GM12878 (cell line): Measurements from ENCODE around the gene TMEM170B.

Experiments used
- CHD4 ChIP-seq: fragments of 200-600 bp; sonication (generic); IDR thresholded peaks from 2 replicates; pipeline ENCODE4 v1.6.1; 2016; ENCODE audit warnings: mild to moderate bottlenecking
- CTCF ChIP-seq, 3 experiments: IDR thresholded peaks in 2 of 3; conservative IDR thresholded peaks in 1 of 3; 2 replicates each; pipeline ENCODE4 v1.5.1; 2011; ENCODE audit warnings: low read depth in 3 of 3, low read length in 3 of 3, mild to moderate bottlenecking in 3 of 3, control low read depth in 2 of 3, moderate library complexity in 2 of 3, inconsistent platforms in 1 of 3, mixed read lengths in 1 of 3; ENCODE audit not compliant: control insufficient read depth in 2 of 3, insufficient read depth in 1 of 3; ENCODE audit errors: extremely low read depth in 1 of 3
- ELK1 ChIP-seq: IDR thresholded peaks from 2 replicates; pipeline ENCODE4 v1.6.1; 2012; ENCODE audit warnings: low read depth, low read length, improper control_type of control experiment
- EZH2 ChIP-seq: IDR thresholded peaks from 2 replicates; pipeline ENCODE4 v1.6.1; 2012; ENCODE audit warnings: low read depth, mild to moderate bottlenecking, control low read depth, inconsistent platforms, low read length, borderline replicate concordance; ENCODE audit not compliant: control insufficient read depth
- KDM1A ChIP-seq: fragments of 200-600 bp; sonication (generic); IDR thresholded peaks from 2 replicates; pipeline ENCODE4 v1.6.1; 2016; ENCODE audit warnings: borderline replicate concordance
- MEF2A ChIP-seq: IDR thresholded peaks from 2 replicates; pipeline ENCODE4 v1.6.1; 2011; ENCODE audit warnings: low read depth, mild to moderate bottlenecking, low read length, moderate library complexity; ENCODE audit not compliant: insufficient read depth
- MYC ChIP-seq: IDR thresholded peaks from 2 replicates; pipeline ENCODE4 v1.6.1; 2011; ENCODE audit warnings: mild to moderate bottlenecking, low read length, moderate library complexity, inconsistent platforms; ENCODE audit not compliant: insufficient read depth, insufficient replicate concordance, insufficient read length, severe bottlenecking
- NR2C2 ChIP-seq: IDR thresholded peaks from 2 replicates; pipeline ENCODE4 v1.6.1; 2011; ENCODE audit warnings: borderline replicate concordance, low read depth; ENCODE audit not compliant: control insufficient read depth, insufficient read length
- PRDM15 ChIP-seq: fragments of 450-650 bp; formaldehyde crosslinking; IDR thresholded peaks from 2 replicates; pipeline ENCODE4 v1.4.0; 2020; ENCODE audit warnings: mild to moderate bottlenecking, moderate library complexity
- SMC3 ChIP-seq: IDR thresholded peaks from 2 replicates; pipeline ENCODE4 v1.6.1; 2011; ENCODE audit warnings: low read length, improper control_type of control experiment, borderline replicate concordance
- TARDBP ChIP-seq: IDR thresholded peaks from 2 replicates; pipeline ENCODE4 v1.6.1; 2016; ENCODE audit warnings: borderline replicate concordance
- USF1 ChIP-seq: IDR thresholded peaks from 2 replicates; pipeline ENCODE4 v1.6.1; 2011; ENCODE audit warnings: borderline replicate concordance, low read depth, mild to moderate bottlenecking, moderate library complexity, mixed read lengths, low read length; ENCODE audit not compliant: insufficient read depth; ENCODE audit errors: extremely low read length
- ZNF592 ChIP-seq: fragments of 450-650 bp; IDR thresholded peaks from 2 replicates; pipeline ENCODE4 v1.6.1; 2017; ENCODE audit warnings: mild to moderate bottlenecking, moderate library complexity
- TF ChIP-seq, protein P1 (sequence below): fragments of 450-650 bp; IDR thresholded peaks from 2 replicates; pipeline ENCODE4 v1.6.1; 2017; ENCODE audit warnings: mild to moderate bottlenecking

DNA sequence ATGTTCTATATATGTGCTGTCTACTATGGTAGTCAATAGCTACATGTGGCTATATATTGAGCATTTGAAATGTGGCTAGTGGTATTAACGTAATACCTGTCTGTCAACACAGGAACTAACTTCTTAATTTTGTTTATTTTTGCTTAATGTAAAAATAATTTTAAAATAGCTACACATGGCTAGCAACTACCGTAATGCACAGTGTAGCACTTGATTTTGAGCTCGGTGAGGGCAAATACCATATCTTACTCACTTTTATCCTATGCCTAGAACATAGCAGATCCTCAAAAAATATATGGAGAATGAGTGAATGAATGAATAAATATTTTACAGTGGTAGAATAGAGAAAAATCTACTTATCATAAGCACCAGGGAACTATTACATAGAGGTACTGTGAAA, 28.1 kb upstream of the TMEM170B start:
- TF ChIP-seq TARDBP (no peak), KDM1A (no peak), SMC3 (no peak), USF1 (no peak), ZNF592 (no peak), NR2C2 (no peak), MEF2A (no peak), CTCF (IDR thresholded peaks at IDR 0.05 in 2 of 3, conservative IDR thresholded peaks at IDR 0.05 in 1 of 3; ENCODE audit: control insufficient read depth in 2 of 3, extremely low read depth in 1 of 3, insufficient read depth in 1 of 3, low read depth in 3 of 3, low read length in 3 of 3) (no peak), CHD4 (no peak), MYC (no peak), ELK1 (no peak), EZH2 (no peak), PRDM15 (CRISPR knock-in tag) (no peak)
- TF ChIP-seq, protein P1, sequence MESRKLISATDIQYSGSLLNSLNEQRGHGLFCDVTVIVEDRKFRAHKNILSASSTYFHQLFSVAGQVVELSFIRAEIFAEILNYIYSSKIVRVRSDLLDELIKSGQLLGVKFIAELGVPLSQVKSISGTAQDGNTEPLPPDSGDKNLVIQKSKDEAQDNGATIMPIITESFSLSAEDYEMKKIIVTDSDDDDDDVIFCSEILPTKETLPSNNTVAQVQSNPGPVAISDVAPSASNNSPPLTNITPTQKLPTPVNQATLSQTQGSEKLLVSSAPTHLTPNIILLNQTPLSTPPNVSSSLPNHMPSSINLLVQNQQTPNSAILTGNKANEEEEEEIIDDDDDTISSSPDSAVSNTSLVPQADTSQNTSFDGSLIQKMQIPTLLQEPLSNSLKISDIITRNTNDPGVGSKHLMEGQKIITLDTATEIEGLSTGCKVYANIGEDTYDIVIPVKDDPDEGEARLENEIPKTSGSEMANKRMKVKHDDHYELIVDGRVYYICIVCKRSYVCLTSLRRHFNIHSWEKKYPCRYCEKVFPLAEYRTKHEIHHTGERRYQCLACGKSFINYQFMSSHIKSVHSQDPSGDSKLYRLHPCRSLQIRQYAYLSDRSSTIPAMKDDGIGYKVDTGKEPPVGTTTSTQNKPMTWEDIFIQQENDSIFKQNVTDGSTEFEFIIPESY = no peak
